ENCODE data around the gene PIGP.
"Not testable (repeated sequence)": the region's sequence is repeated elsewhere in the genome, so short reads cannot be mapped to it uniquely, and the experiment has no call there.

Gene PIGP

GRCh38 chr21:37040212-37040611 lies 32.7 kb downstream of the PIGP start:
- H4K20me1 ChIP-seq (ENCODE audit: control insufficient read depth, insufficient read depth, low read depth, low read length), result no peaks in the 10 kb centered on the region
- peaks cover 8% of the 10 kb centered on the region for H3K27me3 ChIP-seq (ENCODE audit: control insufficient read depth, low read length)
- TF ChIP-seq CTCF (IDR thresholded peaks at IDR 0.05; ENCODE audit: low read depth, low read length, poor library complexity, severe bottlenecking) (no peak), EZH2phosphoT487 (IDR thresholded peaks at IDR 0.05; ENCODE audit: borderline replicate concordance, low read length) (no peak)
- no peak overlapping the region for H3K4me2 ChIP-seq (ENCODE audit: low read length)
- H3K9me3 ChIP-seq (ENCODE audit: control insufficient read depth, insufficient read depth, low read length), result no peaks in the 10 kb centered on the region
- H3K4me1 ChIP-seq (ENCODE audit: control insufficient read depth, low read length), result peaks cover 8% of the 10 kb centered on the region
- H3K79me2 ChIP-seq (ENCODE audit: control insufficient read depth, low read length), result no peaks in the 10 kb centered on the region
- H3K36me3 ChIP-seq (ENCODE audit: control insufficient read depth, low read length), result no peaks in the 10 kb centered on the region
- H3K9me2 ChIP-seq (replicated peaks; ENCODE audit: control insufficient read depth, low read length), result no peaks in the 10 kb centered on the region
- no peak overlapping the region for H3K27ac ChIP-seq (ENCODE audit: low read depth, low read length)
- H3K4me3 ChIP-seq (ENCODE audit: low read length), result no peak overlapping the region
- H3F3A ChIP-seq (ENCODE audit: control insufficient read depth, insufficient read depth), result no peaks in the 10 kb centered on the region

GRCh38 chr21:37039411-37040075 lies 33.3 kb downstream of the PIGP start:
- Histone ChIP-seq H3F3A (ENCODE audit: control insufficient read depth, insufficient read depth) (no peaks in the 10 kb centered on the region), H3K9me3 (ENCODE audit: control insufficient read depth, insufficient read depth, low read length) (no peaks in the 10 kb centered on the region), H3K9me2 (replicated peaks; ENCODE audit: control insufficient read depth, low read length) (no peaks in the 10 kb centered on the region), H3K36me3 (ENCODE audit: control insufficient read depth, low read length) (no peaks in the 10 kb centered on the region), H3K27ac (ENCODE audit: low read depth, low read length) (no peak overlapping the region), H3K27me3 (ENCODE audit: control insufficient read depth, low read length) (peaks cover 8% of the 10 kb centered on the region), H3K79me2 (ENCODE audit: control insufficient read depth, low read length) (no peaks in the 10 kb centered on the region), H3K4me2 (ENCODE audit: low read length) (no peak overlapping the region), H3K4me1 (ENCODE audit: control insufficient read depth, low read length) (peaks cover 1% of the 10 kb centered on the region), H4K20me1 (ENCODE audit: control insufficient read depth, insufficient read depth, low read depth, low read length) (no peaks in the 10 kb centered on the region), H3K4me3 (ENCODE audit: low read length) (no peak overlapping the region)
- TF ChIP-seq CTCF (IDR thresholded peaks at IDR 0.05; ENCODE audit: low read depth, low read length, poor library complexity, severe bottlenecking) (no peak), EZH2phosphoT487 (IDR thresholded peaks at IDR 0.05; ENCODE audit: borderline replicate concordance, low read length) (no peak)

GRCh38 chr21:37036177-37036576 lies 36.7 kb downstream of the PIGP start:
- no peak for TF ChIP-seq EZH2phosphoT487 (IDR thresholded peaks at IDR 0.05; ENCODE audit: borderline replicate concordance, low read length)
- no peak for TF ChIP-seq CTCF (IDR thresholded peaks at IDR 0.05; ENCODE audit: low read depth, low read length, poor library complexity, severe bottlenecking)
- Histone ChIP-seq H3K4me1 (ENCODE audit: control insufficient read depth, low read length) (no peaks in the 10 kb centered on the region), H3K4me2 (ENCODE audit: low read length) (no peak overlapping the region), H3K9me2 (replicated peaks; ENCODE audit: control insufficient read depth, low read length) (no peaks in the 10 kb centered on the region), H3K36me3 (ENCODE audit: control insufficient read depth, low read length) (no peaks in the 10 kb centered on the region), H3K27me3 (ENCODE audit: control insufficient read depth, low read length) (peaks cover 13% of the 10 kb centered on the region), H4K20me1 (ENCODE audit: control insufficient read depth, insufficient read depth, low read depth, low read length) (no peaks in the 10 kb centered on the region), H3K79me2 (ENCODE audit: control insufficient read depth, low read length) (no peaks in the 10 kb centered on the region), H3K4me3 (ENCODE audit: low read length) (no peak overlapping the region), H3K27ac (ENCODE audit: low read depth, low read length) (no peak overlapping the region), H3F3A (ENCODE audit: control insufficient read depth, insufficient read depth) (no peaks in the 10 kb centered on the region), H3K9me3 (ENCODE audit: control insufficient read depth, insufficient read depth, low read length) (no peaks in the 10 kb centered on the region)

DNA sequence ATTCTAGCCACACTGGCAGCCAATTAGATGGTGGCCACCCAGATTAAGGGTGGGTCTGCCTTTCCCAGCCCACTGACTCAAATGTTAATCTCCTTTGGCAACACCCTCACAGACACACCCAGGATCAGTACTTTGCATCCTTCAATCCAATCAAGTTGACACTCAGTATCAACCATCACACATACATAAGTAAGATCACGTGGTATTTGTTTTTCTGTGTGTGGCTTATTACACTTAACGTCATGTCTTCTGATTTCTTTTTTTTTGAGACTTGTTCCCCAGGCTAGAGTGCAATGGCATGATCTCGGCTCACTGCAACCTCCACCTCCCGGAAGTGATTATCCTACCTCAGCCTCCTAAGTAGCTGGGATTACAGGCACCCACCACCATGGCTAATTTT lies 38.5 kb downstream of the PIGP start:
- H4K20me1 ChIP-seq (ENCODE audit: control insufficient read depth, insufficient read depth, low read depth, low read length); H3K79me2 ChIP-seq (ENCODE audit: control insufficient read depth, low read length); H3K36me3 ChIP-seq (ENCODE audit: control insufficient read depth, low read length); H3K4me1 ChIP-seq (ENCODE audit: control insufficient read depth, low read length); H3K4me2 ChIP-seq (ENCODE audit: low read length); H3K9me2 ChIP-seq (replicated peaks; ENCODE audit: control insufficient read depth, low read length); H3K27ac ChIP-seq (ENCODE audit: low read depth, low read length); H3F3A ChIP-seq (ENCODE audit: control insufficient read depth, insufficient read depth); H3K9me3 ChIP-seq (ENCODE audit: control insufficient read depth, insufficient read depth, low read length); H3K4me3 ChIP-seq (ENCODE audit: low read length): not testable (repeated sequence)
- peaks cover 13% of the 10 kb centered on the region for H3K27me3 ChIP-seq (ENCODE audit: control insufficient read depth, low read length)
